SJSA1 (cell line): ENCODE results near the gene OPALIN. TPM values are rescaled to one million over a fixed set of nuclear protein-coding genes. Genes with fewer than 3 reads are reported as not detected.
"Not testable (repeated sequence)": the region's sequence is repeated elsewhere in the genome, so short reads cannot be mapped to it uniquely, and the experiment has no call there.

Experiments used
- DNase-seq, 2 experiments: peaks; one replicate each; pipeline ENCODE4 v3.0.0-alpha.2; 2015 to 2020; ENCODE audit warnings: low spot score in 2 of 2, low read depth in 1 of 2
- H3K27ac ChIP-seq: fragments of 250-450 bp; sonication (Bioruptor Pico); 2 replicates; pipeline ENCODE4 v1.5.1; 2020; ENCODE audit warnings: mild to moderate bottlenecking, moderate library complexity
- H3K27me3 ChIP-seq: fragments of 250-450 bp; sonication (Bioruptor Pico); replicated peaks from 2 replicates; pipeline ENCODE4 v1.5.1; 2020; ENCODE audit warnings: mild to moderate bottlenecking, moderate library complexity
- H3K36me3 ChIP-seq: fragments of 250-450 bp; sonication (Bioruptor Pico); 2 replicates; pipeline ENCODE4 v1.5.1; 2020; ENCODE audit warnings: mild to moderate bottlenecking
- H3K4me1 ChIP-seq: fragments of 250-450 bp; sonication (Bioruptor Pico); replicated peaks from 2 replicates; pipeline ENCODE4 v1.6.1; 2021; ENCODE audit warnings: mild to moderate bottlenecking
- H3K4me3 ChIP-seq: fragments of 250-450 bp; sonication (Bioruptor Pico); 2 replicates; pipeline ENCODE4 v1.5.1; 2020; ENCODE audit warnings: mild to moderate bottlenecking
- H3K9me3 ChIP-seq: fragments of 250-450 bp; sonication (Bioruptor Pico); replicated peaks from 2 replicates; pipeline ENCODE4 v1.5.1; 2020; ENCODE audit warnings: mild to moderate bottlenecking
- total RNA-seq: library from RNA; depleted of rRNA; stranded (reverse); fragments of >200 nt; shearing (Covaris generic); gene quantifications from 2 replicates; pipeline ENCODE4 v1.2.3, GENCODE V29; 2014

The OPALIN gene
- total RNA-seq, 1 experiment from 2014 or later, result not detected

DNA sequence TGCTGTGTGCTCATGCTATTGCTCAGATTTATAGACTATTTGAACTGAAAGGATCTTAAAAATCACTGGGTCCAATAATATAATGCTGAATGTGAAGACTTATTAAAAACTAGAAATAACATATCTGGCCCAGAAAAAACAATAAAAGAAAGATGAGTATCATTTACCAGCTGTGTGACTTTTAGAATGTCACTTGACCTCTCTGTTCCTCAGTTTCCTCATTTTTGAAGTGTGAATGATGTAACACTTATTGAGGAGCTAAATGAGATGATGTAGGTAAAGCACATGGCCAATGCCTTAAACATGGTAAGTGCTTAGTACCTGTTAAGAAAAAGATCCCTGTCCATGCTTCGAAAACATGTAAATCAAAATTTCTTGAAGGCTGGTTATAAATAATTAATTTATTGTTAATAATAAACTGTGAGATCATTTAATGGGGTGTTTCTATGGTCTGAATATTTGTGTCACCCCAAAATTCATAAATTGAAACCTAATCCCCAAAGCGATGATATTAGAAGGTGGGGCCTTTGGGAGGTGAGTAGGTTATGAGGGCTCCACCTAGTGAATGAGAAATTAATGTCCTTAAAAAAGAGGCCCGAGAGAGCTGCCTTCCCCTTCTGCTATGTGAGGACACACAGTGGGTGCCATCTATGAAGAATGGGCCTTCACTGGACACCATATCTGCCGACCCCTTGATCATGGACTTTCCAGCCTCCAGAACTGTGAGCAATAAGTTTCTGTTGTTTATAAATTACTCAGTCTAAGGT is 41.6 kb downstream of the OPALIN start:
- H3K9me3 ChIP-seq, result no peaks in the 10 kb centered on the region; the same call in 1 of the 2 replicates
- H3K4me1 ChIP-seq, result no peaks in the 10 kb centered on the region

DNA sequence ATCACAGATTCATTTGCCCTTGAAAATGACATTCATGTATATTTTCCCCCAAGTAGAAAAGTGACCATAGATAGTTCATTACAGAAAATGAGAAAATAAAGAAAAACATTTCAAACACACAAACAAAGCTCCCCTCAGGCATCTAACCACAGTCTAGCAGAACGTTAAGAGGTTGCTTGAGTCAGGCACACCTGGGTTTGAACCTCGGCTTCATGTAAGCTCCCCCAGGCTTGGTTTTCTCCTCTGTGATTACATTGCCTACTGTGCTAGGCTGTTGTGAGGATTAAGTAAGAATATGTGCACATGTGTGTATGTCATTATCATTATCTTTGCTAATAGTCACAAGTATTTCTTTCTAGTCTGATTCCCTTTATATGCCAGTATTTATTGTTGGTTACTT is 45.5 kb downstream of the OPALIN start:
- H3K9me3 ChIP-seq, result no peaks in the 10 kb centered on the region
- no peaks in the 10 kb centered on the region for H3K36me3 ChIP-seq
- 0 out of 2 replicates have a peak, but pooled peaks cover 7% of the 10 kb centered on the region for H3K27me3 ChIP-seq
- H3K4me1 ChIP-seq, result no peaks in the 10 kb centered on the region
- H3K4me3 ChIP-seq, result no peak overlapping the region
- no peak overlapping the region for H3K27ac ChIP-seq
- no peak for DNase-seq

More for the DNA sequence above, 41.6 kb downstream of the OPALIN start:
- H3K27ac ChIP-seq, result no peak overlapping the region
- H3K4me3 ChIP-seq, result no peak overlapping the region
- peaks cover 24% of the 10 kb centered on the region for H3K27me3 ChIP-seq
- no peaks in the 10 kb centered on the region for H3K36me3 ChIP-seq
- no peak for DNase-seq

DNA sequence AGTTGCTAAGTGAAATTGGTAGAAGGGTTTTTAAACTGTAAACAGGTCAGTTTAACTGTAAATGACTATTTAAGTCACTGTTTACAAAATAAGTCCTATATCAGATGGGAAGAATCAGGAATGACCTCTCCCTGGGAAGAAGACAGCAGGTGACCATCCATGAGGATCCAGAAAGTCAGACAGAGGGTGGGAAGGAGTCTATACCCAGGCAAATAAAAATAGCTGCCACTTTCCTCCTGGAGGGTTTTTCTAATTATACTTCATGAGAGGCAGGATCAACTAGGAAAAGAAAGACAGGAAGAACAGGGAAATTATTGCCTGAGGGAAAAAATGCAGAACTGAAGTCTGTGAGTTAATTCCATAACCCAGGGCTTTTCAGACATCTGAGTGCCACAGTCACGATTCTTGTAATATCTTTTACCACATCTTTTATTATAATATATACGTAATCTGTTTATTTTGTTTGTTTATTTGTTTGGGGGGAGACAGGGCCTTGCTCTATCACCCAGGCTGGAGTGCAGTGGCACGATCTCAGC is 47.6 kb downstream of the OPALIN start:
- no peaks in the 10 kb centered on the region for H3K36me3 ChIP-seq
- H3K27ac ChIP-seq, result no peak overlapping the region
- 0 out of 2 replicates have a peak, but pooled peaks cover 10% of the 10 kb centered on the region for H3K27me3 ChIP-seq
- no peaks in the 10 kb centered on the region for H3K9me3 ChIP-seq
- H3K4me1 ChIP-seq, result no peaks in the 10 kb centered on the region
- no peak overlapping the region for H3K4me3 ChIP-seq
- no peak for DNase-seq

DNA sequence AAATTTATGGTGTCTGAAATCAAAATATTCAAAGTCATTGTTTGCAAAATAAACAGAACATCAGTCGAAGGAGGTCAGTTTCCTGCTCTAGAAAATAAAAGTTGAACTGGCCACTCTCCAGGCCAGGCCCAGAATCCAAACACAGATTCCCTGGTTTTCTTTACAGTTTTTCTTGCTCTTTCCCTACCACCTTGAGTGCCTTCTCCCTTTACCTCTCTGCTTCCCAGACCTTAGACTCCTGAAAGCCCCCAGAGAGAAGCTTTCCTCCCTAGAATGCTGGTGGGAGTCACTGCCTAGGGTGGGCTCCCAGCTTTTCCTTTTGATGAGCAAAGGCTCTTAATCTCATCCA is 48.5 kb downstream of the OPALIN start:
- DNase-seq, result no peak
- Histone ChIP-seq H3K27me3 (peaks cover 14% of the 10 kb centered on the region; the same call in 1 of the 2 replicates), H3K4me3 (no peak overlapping the region), H3K27ac (no peak overlapping the region), H3K4me1 (no peaks in the 10 kb centered on the region), H3K9me3 (no peaks in the 10 kb centered on the region), H3K36me3 (no peaks in the 10 kb centered on the region)

- H3K4me3 ChIP-seq, result no peak overlapping the region
- DNase-seq, result no peak
- no peaks in the 10 kb centered on the region for H3K36me3 ChIP-seq
- no peaks in the 10 kb centered on the region for H3K4me1 ChIP-seq
- no peak overlapping the region for H3K27ac ChIP-seq
- H3K27me3 ChIP-seq, result peaks cover 18% of the 10 kb centered on the region; the same call in 1 of the 2 replicates
- no peaks in the 10 kb centered on the region for H3K9me3 ChIP-seq
These were observed 49.0 kb downstream of the OPALIN start for GRCh38 chr10:96309628-96310320.

GRCh38 chr10:96308854-96309253 is 49.9 kb downstream of the OPALIN start:
- not testable (repeated sequence) for DNase-seq, H3K4me3 ChIP-seq, H3K9me3 ChIP-seq, H3K4me1 ChIP-seq, H3K27ac ChIP-seq, H3K36me3 ChIP-seq
- peaks cover 18% of the 10 kb centered on the region; the same call in 1 of the 2 replicates for H3K27me3 ChIP-seq

GRCh38 chr10:96306516-96306915 is 52.3 kb downstream of the OPALIN start:
- no peak for DNase-seq
- Histone ChIP-seq H3K4me1 (no peaks in the 10 kb centered on the region), H3K27me3 (peaks cover 14% of the 10 kb centered on the region), H3K27ac (no peak overlapping the region), H3K9me3 (no peaks in the 10 kb centered on the region), H3K4me3 (no peak overlapping the region), H3K36me3 (no peaks in the 10 kb centered on the region)

DNA sequence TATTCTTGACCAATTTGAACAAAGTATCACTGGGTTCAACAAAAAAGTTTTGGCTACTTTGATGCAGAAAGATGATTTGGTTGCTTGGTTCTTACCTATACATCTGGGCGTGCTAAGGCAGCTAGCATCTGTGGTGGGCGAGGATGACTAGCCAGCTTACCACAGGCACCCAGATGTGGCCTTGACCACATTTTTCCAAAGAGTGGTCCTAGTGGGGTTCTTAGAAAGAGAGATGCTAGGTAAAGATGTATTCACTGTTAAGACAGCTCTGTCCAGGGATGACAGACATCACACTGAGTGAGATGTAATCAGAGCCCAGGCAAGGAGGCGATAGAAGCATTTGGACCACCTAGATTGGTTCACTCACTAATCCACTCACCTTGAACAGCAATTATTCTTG is 53.8 kb downstream of the OPALIN start:
- Histone ChIP-seq H3K36me3 (no peaks in the 10 kb centered on the region), H3K27me3 (peaks cover 20% of the 10 kb centered on the region)

DNA sequence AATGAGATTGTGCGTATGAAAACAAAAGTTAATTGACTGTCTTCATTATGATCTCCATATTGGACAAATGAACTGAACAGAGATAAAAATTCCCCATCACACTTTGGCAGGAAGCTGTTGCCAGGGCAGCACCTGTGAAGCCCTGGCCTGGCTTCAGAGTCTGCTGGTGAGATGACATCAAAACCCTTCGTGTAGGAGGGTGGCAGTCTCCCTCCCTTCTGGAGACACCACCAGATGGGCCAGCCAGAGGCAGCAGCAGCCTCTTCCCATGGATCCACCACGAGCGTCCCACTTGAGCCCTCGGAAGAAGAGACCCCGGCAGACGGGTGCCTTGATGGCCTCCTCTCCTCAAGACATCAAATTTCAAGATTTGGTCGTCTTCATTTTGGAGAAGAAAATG is 54.6 kb downstream of the OPALIN start, which contains the start of gene DNTT:
Gene DNTT (plus strand): TSS at position 205 of the 400 bp plus-strand sequence. CDS start 64 bp downstream, at position 269.
- no peaks in the 10 kb centered on the region for H3K4me1 ChIP-seq
- DNase-seq, result no peak

More for the DNA sequence above, 53.8 kb downstream of the OPALIN start:
- no peak for DNase-seq
- Histone ChIP-seq H3K9me3 (no peaks in the 10 kb centered on the region), H3K27ac (no peak overlapping the region), H3K4me1 (no peaks in the 10 kb centered on the region), H3K4me3 (no peak overlapping the region)

GRCh38 chr10:96301616-96302015 is 57.2 kb downstream of the OPALIN start:
- Histone ChIP-seq H3K27me3 (peaks cover 23% of the 10 kb centered on the region), H3K4me1 (no peaks in the 10 kb centered on the region), H3K27ac (no peak overlapping the region), H3K9me3 (no peaks in the 10 kb centered on the region), H3K36me3 (no peaks in the 10 kb centered on the region), H3K4me3 (no peak overlapping the region)
- no peak for DNase-seq

More for the DNA sequence above, 54.6 kb downstream of the OPALIN start, which contains the start of gene DNTT:
- H3K36me3 ChIP-seq, result no peaks in the 10 kb centered on the region
- H3K27ac ChIP-seq, result no peak within 1 kb of the TSS
- H3K4me3 ChIP-seq, result no peak within 1 kb of the TSS
- H3K27me3 ChIP-seq, result peaks cover 22% of the 10 kb centered on the region
- H3K9me3 ChIP-seq, result no peaks in the 10 kb centered on the region

GRCh38 chr10:96299383-96299782 is 59.4 kb downstream of the OPALIN start:
- Histone ChIP-seq H3K27me3 (peaks cover 14% of the 10 kb centered on the region), H3K4me3 (no peak overlapping the region), H3K9me3 (no peaks in the 10 kb centered on the region), H3K27ac (no peak overlapping the region), H3K36me3 (no peaks in the 10 kb centered on the region), H3K4me1 (no peaks in the 10 kb centered on the region)
- no peak for DNase-seq

DNA sequence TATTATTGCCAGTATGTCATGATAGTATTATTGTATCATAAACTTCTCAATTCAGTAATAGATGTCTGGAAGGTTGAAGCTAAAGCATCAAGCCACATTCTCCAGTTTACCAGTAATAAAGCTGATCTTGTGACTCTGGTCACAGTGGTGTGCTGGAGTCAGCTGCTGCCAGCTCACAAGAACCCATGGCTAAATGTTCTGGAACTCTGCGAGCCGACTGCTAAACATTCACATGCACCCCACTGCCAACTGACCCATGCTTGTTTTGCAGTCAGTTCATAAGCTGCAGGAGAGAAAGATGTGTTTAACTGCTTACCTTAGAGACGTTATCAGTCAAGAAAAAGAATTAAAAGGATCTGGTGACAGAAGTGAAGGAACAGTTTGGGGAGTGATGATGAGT is 60.4 kb downstream of the OPALIN start:
- H3K4me1 ChIP-seq, result no peaks in the 10 kb centered on the region

GRCh38 chr10:96297486-96297885 is 61.3 kb downstream of the OPALIN start:
- H3K9me3 ChIP-seq, result no peaks in the 10 kb centered on the region
- H3K27me3 ChIP-seq, result peaks cover 19% of the 10 kb centered on the region
- H3K4me1 ChIP-seq, result no peaks in the 10 kb centered on the region
- H3K4me3 ChIP-seq, result no peak overlapping the region
- no peak for DNase-seq
- no peaks in the 10 kb centered on the region for H3K36me3 ChIP-seq
- no peak overlapping the region for H3K27ac ChIP-seq

More for the DNA sequence above, 60.4 kb downstream of the OPALIN start:
- Histone ChIP-seq H3K36me3 (no peaks in the 10 kb centered on the region), H3K9me3 (no peaks in the 10 kb centered on the region), H3K27ac (no peak overlapping the region), H3K4me3 (no peak overlapping the region), H3K27me3 (peaks cover 14% of the 10 kb centered on the region)
- DNase-seq, result no peak

GRCh38 chr10:96295475-96295874 is 63.3 kb downstream of the OPALIN start:
- peaks cover 18% of the 10 kb centered on the region for H3K27me3 ChIP-seq
- DNase-seq, result no peak

More at GRCh38 chr10:96295475-96295874, 63.3 kb downstream of the OPALIN start:
- Histone ChIP-seq H3K9me3 (no peaks in the 10 kb centered on the region), H3K4me1 (no peaks in the 10 kb centered on the region), H3K4me3 (no peak overlapping the region), H3K36me3 (no peaks in the 10 kb centered on the region), H3K27ac (no peak overlapping the region)
